ENCODE data around the gene BCKDK. TPM values are rescaled to one million over a fixed set of nuclear protein-coding genes. Genes with fewer than 3 reads are reported as not detected.

The BCKDK gene
- total RNA-seq, 3 donors from 2014 or later (not counting 1 experiment from before 2014, with no cell fraction given): 9.9 to 16.3 (median 12.1) TPM

- H3K27ac ChIP-seq (ENCODE audit: low read length): no peak overlapping the region
- peaks cover 17% of the 10 kb centered on the region for H3K4me1 ChIP-seq (ENCODE audit: control insufficient read depth, insufficient read depth, low read length)
- H3K4me3 ChIP-seq (ENCODE audit: low read length): no peak overlapping the region
- TF ChIP-seq CTCF (IDR thresholded peaks at IDR 0.05): no peak
- ATAC-seq (no peak), DNase-seq (no peak)
- Mint-ChIP-seq H3K4me1 (peaks cover 6 to 31% of the 10 kb centered on the region in 2 donors), H3K36me3 (no peaks in the 10 kb centered on the region), H3K27ac (no peak overlapping the region), H3K9me3 (no peaks in the 10 kb centered on the region), H3K4me3 (no peak overlapping the region), H3K27me3 (ENCODE audit: low read depth in 2 of 2) (no peaks in the 10 kb centered on the region)
- WGBS (ENCODE audit: insufficient coverage): 91% methylated on average over 8 of the region's 8 CpGs
- no peaks in the 10 kb centered on the region for H3K27me3 ChIP-seq (ENCODE audit: control insufficient read depth, insufficient read depth, low read length)
- no peaks in the 10 kb centered on the region for H3K9me3 ChIP-seq (ENCODE audit: control insufficient read depth, insufficient read depth, low read length)
- H3K36me3 ChIP-seq (ENCODE audit: control insufficient read depth, insufficient read depth, low read length): peaks cover 52% of the 10 kb centered on the region
- intact Hi-C loops (cut with micrococcal nuclease): no loop called here
Measured at GRCh38 chr16:31085411-31085810, 22.8 kb upstream of the BCKDK start.

- peaks cover 52% of the 10 kb centered on the region for H3K36me3 ChIP-seq (ENCODE audit: control insufficient read depth, insufficient read depth, low read length)
- no peak for TF ChIP-seq CTCF (IDR thresholded peaks at IDR 0.05)
- Mint-ChIP-seq H3K4me1 (peaks cover 6 to 26% of the 10 kb centered on the region in 2 donors), H3K27ac (no peak overlapping the region), H3K27me3 (ENCODE audit: low read depth in 2 of 2) (no peaks in the 10 kb centered on the region), H3K9me3 (no peaks in the 10 kb centered on the region), H3K36me3 (no peaks in the 10 kb centered on the region), H3K4me3 (no peak overlapping the region)
- H3K27ac ChIP-seq (ENCODE audit: low read length): no peak overlapping the region
- 95% methylated on average over 18 of the region's 18 CpGs for WGBS (ENCODE audit: insufficient coverage)
- H3K9me3 ChIP-seq (ENCODE audit: control insufficient read depth, insufficient read depth, low read length): no peaks in the 10 kb centered on the region
- DNase-seq (no peak), ATAC-seq (no peak)
- peaks cover 11% of the 10 kb centered on the region for H3K4me1 ChIP-seq (ENCODE audit: control insufficient read depth, insufficient read depth, low read length)
- no peaks in the 10 kb centered on the region for H3K27me3 ChIP-seq (ENCODE audit: control insufficient read depth, insufficient read depth, low read length)
- no peak overlapping the region for H3K4me3 ChIP-seq (ENCODE audit: low read length)
- intact Hi-C loops (cut with micrococcal nuclease): no loop called here
Measured at GRCh38 chr16:31085873-31086628, 22.1 kb upstream of the BCKDK start.

GRCh38 chr16:31086629-31086906 lies 21.6 kb upstream of the BCKDK start:
- Mint-ChIP-seq H3K36me3 (no peaks in the 10 kb centered on the region), H3K27me3 (ENCODE audit: low read depth in 2 of 2) (no peaks in the 10 kb centered on the region), H3K9me3 (no peaks in the 10 kb centered on the region), H3K4me1 (peaks cover 6 to 21% of the 10 kb centered on the region in 2 donors), H3K27ac (no peak overlapping the region), H3K4me3 (no peak overlapping the region)
- 92% methylated on average over 6 of the region's 6 CpGs for WGBS (ENCODE audit: insufficient coverage)
- H3K9me3 ChIP-seq (ENCODE audit: control insufficient read depth, insufficient read depth, low read length): no peaks in the 10 kb centered on the region
- H3K36me3 ChIP-seq (ENCODE audit: control insufficient read depth, insufficient read depth, low read length): peaks cover 49% of the 10 kb centered on the region
- DNase-seq (no peak), ATAC-seq (no peak)
- no peak for TF ChIP-seq CTCF (IDR thresholded peaks at IDR 0.05)
- intact Hi-C loops (cut with micrococcal nuclease): no loop called here
- H3K4me3 ChIP-seq (ENCODE audit: low read length): no peak overlapping the region
- H3K27ac ChIP-seq (ENCODE audit: low read length): no peak overlapping the region
- no peaks in the 10 kb centered on the region for H3K27me3 ChIP-seq (ENCODE audit: control insufficient read depth, insufficient read depth, low read length)
- H3K4me1 ChIP-seq (ENCODE audit: control insufficient read depth, insufficient read depth, low read length): peaks cover 6% of the 10 kb centered on the region

GRCh38 chr16:31087481-31087880 lies 20.7 kb upstream of the BCKDK start:
- WGBS (ENCODE audit: insufficient coverage): 92% methylated on average over 8 of the region's 8 CpGs
- intact Hi-C loops (cut with micrococcal nuclease): no loop called here

More at GRCh38 chr16:31087481-31087880, 20.7 kb upstream of the BCKDK start:
- H3K27me3 Mint-ChIP-seq (ENCODE audit: low read depth in 2 of 2): no peaks in the 10 kb centered on the region
- no peak for TF ChIP-seq CTCF (IDR thresholded peaks at IDR 0.05)
- no peak overlapping the region for H3K4me3 ChIP-seq (ENCODE audit: low read length)
- H3K27ac Mint-ChIP-seq: no peak overlapping the region
- no peaks in the 10 kb centered on the region for H3K9me3 Mint-ChIP-seq
- H3K27ac ChIP-seq (ENCODE audit: low read length): no peak overlapping the region
- ATAC-seq: no peak
- no peaks in the 10 kb centered on the region for H3K9me3 ChIP-seq (ENCODE audit: control insufficient read depth, insufficient read depth, low read length)
- H3K4me1 Mint-ChIP-seq: peaks cover under 1 to 12% of the 10 kb centered on the region in 2 donors
- DNase-seq: no peak
- H3K4me3 Mint-ChIP-seq: no peak overlapping the region
- no peaks in the 10 kb centered on the region for H3K4me1 ChIP-seq (ENCODE audit: control insufficient read depth, insufficient read depth, low read length)
- H3K36me3 ChIP-seq (ENCODE audit: control insufficient read depth, insufficient read depth, low read length): peaks cover 46% of the 10 kb centered on the region
- no peaks in the 10 kb centered on the region for H3K36me3 Mint-ChIP-seq
- no peaks in the 10 kb centered on the region for H3K27me3 ChIP-seq (ENCODE audit: control insufficient read depth, insufficient read depth, low read length)

Data from natural killer cell (primary cell).